ENCODE results near the gene OSER1.

GRCh38 chr20:44173116-44173515 lies 37.5 kb downstream of the OSER1 start:
- TF ChIP-seq CTCF (IDR thresholded peaks at IDR 0.05) (no peak), POLR2A (IDR thresholded peaks at IDR 0.05) (no peak)
